ENCODE measurements around the gene GRIK4. TPM values are rescaled to one million over a fixed set of nuclear protein-coding genes. Genes with fewer than 3 reads are reported as not detected.
"Not testable (repeated sequence)": the region's sequence is repeated elsewhere in the genome, so short reads cannot be mapped to it uniquely, and the experiment has no call there.

The GRIK4 gene
- total RNA-seq, 1 experiment from 2014 or later: not detected

DNA sequence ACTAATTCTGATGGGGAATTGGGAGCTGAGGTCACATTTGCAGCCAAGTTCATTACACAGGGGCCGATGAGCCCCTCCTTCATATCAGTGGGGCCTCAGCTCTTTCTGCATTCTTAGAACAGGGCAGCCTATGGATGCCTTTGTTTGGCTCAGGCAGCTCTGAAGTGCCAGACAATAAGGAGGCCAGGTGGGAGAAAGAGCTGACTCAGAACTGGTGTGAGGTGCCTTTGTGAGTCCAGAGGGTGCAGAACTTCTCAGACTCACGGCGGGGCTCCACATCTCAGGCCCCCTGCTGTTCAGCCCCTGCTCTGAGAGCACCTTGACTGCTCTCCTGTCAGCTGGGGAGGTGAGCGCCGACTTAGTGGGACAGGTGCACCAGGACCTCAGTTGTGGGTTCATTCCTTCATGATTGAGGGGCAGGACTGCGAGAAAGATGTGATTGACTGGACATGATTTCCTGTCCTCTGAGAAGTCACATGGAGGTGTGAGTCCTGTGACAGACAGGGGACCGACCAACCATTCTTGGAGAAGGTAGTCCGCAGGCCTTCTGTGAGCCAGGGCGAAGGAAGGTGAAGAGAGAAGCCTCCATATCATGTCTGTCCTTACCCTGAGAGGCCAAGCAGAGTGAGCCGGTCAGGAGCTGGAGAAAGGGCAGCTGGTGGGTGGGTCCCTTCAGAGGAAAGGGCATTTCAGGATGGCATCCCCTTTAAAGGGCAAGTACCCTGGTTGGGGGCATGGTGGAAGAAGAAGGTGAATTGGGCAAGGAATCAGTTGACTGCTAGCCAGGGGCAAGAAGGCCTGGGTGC, 267.3 kb downstream of the GRIK4 start:
- no peak for DNase-seq (ENCODE audit: low read depth)

DNA sequence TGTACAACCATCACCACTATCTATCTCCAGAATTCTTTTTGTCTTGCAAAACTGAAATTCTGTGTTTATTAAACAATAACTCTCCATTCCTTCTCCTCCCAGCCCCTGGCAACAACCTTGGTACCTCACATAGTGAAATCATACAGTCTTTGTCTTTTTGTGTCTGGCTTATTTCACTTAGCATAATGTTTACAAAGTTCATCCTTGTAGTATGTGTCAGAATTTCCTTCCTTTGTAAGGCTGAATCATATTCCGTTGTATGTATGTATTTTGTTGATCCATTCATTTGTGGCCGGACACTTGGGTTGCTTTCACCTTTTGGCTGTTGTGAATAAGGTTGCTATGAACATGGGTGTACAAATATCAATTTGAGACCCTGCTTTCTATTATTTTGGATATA, 268.7 kb downstream of the GRIK4 start:
- DNase-seq (ENCODE audit: low read depth): no peak

DNA sequence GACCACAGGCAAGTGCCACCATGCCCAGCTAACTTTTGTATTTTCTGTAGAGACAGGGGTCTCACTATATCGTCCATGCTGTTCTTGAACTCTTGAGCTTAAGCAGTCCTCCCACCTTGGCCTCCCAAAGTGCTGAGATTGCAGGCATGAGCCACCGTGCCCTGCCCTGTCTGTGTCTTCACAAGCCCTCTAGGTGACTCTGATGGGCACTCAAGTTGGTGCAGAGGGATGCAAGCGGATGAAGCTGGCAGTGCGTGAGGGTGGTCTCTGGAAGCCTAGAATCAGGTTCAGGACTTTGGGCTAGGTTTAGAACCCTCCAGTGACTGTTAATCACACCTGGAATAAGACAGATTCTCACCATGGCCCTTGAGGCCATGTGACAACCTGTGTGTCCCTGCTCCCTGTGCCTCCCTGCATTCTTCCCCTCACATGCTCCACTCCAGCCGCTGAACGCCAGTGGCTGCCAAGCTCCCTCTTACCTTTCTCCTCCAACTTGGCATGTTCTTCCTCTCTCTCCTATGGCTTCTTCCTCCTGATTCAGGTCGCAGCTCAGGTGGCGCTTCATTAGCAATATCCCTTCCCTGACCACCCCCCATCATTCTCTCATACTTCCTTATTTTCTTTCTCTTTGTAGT, 270.1 kb downstream of the GRIK4 start:
- no peak for DNase-seq (ENCODE audit: low read depth)

DNA sequence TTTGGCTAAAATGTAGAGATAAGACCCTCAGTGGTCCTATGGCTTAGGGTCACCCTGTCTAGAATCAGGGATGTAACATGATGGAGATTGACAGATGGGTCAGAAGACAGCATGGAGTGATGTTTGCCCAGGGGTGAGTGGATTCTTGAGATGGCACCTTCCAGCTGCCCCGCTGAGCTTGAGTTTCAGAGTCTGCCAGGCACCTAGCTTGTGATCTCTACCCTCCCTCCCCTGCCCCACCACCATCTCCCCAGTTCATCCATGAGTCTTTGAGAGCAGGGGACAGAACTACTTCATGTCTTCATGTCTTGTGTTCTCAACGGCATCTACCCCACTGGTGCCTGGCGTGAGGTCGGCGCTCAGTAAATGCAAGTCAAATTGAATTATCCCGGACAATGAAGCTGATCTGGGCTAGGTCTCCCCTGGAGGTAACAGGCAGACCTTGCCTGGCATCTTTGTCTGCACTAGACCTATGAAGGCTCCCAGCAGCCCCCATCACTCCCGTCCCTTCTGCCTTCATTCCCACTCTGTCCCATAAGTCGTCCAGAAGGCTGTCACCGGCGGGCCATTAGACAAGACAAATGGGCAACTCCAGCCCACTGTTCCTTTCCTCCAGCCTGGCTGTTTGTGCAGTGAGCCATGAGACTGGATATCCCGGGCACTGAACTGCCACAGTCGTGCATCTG, 273.2 kb downstream of the GRIK4 start:
- no peak for DNase-seq (ENCODE audit: low read depth)

DNA sequence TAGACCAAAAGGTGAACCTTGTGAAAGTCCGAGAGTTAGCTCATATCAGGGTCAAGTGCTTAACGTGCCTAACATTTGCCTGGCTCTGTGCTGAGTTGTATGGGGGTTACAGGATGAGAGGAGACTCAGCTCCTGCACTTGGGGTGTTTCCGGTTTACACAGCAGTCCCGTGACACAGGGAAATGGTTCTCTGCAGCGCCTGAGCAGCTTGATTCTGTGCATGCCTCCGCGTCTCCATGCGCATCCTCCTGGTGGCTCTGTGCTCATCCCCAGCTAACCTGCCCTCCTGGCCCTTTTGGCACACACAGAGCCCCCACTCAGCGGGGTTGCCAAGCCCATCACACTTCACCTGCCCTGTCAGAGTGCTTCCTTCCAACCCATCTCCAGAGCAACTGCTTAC, 274.0 kb downstream of the GRIK4 start:
- DNase-seq (ENCODE audit: low read depth): no peak

DNA sequence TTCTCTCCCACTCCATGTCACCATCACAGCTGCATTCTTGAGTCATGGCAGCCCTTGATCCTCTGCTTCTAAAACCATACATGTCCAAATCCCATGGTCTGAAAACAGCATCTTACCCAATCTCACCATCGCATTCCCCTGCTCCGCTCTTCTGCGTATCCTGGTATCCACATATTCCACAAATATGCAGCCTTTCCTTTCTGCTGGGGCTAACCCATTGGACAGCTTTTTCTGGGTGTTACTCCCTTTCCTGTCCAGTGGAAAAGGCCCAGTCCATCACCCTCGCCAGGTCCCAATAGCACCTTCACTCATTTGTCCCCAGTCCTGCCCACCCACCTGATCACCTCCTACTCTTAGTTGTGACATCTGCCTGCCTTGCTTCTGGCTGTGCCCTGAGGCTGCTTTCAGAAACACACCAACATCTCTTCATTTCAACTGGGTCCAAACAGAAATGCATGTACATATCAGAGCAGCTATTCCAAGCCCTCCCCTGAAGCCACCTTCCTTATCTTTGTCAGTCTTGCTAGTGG, 274.7 kb downstream of the GRIK4 start:
- DNase-seq (ENCODE audit: low read depth): no peak

DNA sequence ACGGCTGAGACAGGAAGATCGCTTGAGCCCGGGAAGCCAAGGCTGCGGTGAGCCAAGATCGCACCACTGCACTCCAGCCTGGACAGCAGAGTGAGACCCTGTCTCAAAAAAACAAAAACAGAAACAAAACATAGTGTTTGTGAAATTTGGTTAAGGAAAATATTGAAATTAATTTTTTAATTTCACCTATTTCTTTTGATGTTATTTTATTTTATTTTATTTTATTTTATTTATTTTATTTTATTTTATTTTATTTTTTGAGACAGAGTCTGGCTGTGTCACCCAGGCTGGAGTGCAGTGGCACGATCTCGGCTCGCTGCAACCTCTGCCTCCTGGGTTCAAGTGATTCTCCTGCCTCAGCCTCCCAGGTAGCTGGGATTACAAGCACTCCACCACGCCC, 275.7 kb downstream of the GRIK4 start:
- not testable (repeated sequence) for DNase-seq (ENCODE audit: low read depth)

DNA sequence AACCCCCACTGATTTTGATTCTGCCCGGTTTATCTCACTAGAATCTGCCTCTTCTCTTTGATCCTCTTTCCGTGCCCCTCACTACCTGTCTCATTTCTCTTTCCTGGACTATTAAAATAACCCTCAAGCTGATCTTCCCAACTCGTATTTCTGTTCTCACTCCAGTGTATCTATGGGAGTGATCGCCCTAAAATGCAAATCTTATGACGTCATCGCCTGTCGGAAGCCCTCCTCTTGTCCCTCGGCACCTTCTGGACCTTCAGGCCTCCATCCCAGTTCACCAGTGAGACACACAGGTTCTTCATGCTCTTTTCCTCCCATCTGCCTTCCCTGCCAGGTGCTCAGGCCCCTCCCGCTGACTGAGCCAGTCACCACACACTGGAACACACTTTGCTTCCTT, 277.8 kb downstream of the GRIK4 start:
- no peak for DNase-seq (ENCODE audit: low read depth)

DNA sequence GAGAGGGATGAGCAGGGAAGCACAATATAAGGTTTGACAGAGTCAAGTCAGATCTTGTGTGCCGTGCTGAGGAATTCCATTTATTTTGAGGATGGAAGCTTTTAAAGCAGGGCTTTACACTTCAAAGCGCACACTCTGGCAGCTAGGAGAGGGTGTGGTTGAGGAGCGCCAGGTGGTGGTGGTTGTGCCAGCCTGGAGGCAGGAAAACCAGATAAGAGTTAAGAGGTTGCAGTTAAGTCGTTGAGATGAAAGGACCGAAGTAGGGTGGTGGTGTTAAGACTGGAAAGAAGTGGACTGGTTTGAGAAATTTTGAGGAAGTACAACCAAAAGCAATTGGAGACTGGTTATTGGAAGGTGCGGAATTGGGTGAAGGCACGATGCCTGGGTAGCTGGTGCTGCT, 280.8 kb downstream of the GRIK4 start:
- DNase-seq (ENCODE audit: low read depth): no peak

DNA sequence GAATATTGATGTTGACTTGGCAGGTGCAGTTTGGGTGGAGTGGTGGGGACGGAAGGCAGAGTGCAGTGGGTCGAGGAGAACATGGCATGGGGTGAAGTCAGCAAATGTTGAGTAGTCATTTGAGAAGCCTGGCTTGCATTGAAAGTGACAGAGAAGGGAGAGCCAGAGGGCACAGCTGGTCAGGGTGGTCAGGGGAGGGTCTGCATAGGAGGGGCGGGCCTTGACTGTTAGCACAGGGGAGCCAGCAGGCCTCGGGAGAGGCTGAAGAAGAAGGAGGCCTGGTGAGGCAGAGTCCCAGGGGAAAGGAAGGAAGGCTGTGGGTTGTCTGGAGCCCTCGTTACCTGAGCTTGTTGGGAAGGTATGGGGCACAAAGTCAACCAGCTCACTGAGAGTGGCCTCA, 281.6 kb downstream of the GRIK4 start:
- DNase-seq (ENCODE audit: low read depth): no peak

DNA sequence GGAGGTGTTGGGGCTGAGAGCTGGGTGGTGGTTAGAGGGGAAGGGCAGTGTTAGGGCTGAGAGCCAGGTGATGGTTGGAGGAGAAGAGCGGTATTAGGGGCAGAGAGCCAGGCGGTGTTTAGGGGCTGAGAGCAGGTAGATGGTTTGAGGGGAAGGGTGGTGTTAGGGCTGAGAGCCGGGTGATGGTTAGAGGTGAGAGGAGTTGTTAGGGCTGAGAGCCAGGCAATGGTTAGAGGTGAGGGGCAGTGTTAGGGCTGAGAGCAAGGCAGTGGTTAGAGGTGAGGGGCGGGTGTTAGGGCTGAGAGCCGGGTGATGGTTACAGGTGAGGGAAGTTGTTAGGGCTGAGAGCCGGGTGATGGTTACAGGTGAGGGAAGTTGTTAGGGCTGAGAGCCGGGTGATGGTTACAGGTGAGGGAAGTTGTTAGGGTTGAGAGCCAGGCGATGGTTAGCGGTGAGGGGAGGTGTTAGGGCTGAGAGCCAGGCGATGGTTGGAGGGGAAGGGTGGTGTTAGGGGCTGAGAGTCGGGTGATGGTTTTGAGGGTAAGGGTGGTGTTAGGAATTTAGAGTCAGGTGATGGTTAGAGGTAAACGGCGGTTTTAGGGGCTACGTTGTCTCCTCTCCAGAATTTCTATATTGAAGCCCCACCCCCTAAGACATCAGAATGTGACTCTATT, 282.4 kb downstream of the GRIK4 start:
- no peak for DNase-seq (ENCODE audit: low read depth)

DNA sequence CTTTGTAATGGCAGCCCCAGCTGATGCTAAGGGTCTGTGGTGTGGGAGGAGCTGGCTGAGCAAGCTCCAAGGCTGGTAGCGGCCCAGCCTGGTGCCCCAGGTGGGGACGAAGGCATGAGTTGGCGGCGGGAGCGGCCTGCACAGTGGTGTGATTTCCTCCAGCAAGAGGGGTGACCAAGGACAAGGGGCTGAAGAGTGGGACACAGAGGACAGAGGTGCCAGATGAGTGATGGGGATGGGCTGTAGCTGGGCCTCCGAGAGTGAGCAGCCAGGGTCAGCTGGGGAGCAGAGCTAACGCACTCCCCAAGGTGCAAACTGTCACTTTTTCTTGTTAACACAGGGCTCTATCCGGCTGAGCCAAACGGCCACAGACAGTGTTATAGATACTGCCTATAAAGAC, 283.2 kb downstream of the GRIK4 start:
- no peak for DNase-seq (ENCODE audit: low read depth)

DNA sequence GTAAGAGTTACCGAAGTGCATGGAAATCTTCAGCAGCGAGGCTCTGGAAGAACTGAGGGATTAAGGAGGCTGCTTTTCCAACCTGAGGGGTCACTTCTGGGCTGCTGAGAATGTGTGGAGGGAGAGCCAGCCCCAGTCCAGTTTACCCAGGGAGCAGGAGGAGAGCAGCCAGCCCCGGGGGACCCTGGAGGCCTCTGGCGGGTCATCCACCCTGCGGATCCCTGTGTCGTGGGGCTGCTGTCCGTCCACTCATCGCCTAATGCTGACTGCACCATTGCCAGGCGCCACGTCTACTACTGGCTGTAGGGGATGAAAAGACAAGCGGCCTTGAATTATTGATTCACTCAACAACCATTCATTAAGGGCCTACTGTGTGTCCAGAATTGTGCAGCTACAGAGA, 283.6 kb downstream of the GRIK4 start:
- no peak for DNase-seq (ENCODE audit: low read depth)

DNA sequence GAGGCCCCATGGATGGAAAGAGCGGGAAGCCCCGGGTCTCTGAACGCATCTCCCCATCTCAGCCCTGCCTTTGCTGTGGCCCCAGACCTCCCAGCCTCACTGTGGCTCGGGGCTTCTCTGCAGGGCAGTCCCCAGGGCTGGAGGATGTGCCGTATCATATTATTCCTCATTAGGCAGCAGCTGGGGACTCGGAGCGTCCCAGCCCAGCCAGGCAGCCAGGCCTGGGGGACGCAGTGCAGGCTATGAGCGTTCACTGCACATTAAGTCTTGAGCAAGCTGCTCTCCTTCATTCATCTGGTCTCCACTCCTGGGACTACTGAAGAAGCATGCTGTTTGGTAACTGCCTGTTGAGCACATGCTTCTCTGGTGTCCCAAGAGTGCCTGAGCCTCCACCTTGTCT, 285.6 kb downstream of the GRIK4 start:
- DNase-seq (ENCODE audit: low read depth): no peak

DNA sequence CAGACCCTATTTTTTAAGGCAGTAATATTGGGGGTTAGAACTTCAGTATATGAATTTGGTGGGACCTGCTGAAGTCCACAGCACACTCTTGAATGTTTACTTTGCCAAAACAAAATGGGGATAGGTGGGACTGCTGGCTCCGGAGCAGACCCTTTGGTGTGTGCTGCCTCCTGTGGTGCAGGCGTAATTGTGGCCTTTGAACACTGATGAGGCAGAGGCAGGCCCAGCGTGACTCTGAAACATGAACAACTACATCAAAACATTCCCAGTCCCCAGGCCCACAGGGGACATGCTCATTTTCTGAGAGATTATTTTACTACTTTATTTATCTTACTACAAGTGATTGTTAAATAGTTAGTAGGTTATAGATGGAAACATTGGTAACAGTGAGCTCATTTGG, 287.3 kb downstream of the GRIK4 start:
- no peak for DNase-seq (ENCODE audit: low read depth)

DNA sequence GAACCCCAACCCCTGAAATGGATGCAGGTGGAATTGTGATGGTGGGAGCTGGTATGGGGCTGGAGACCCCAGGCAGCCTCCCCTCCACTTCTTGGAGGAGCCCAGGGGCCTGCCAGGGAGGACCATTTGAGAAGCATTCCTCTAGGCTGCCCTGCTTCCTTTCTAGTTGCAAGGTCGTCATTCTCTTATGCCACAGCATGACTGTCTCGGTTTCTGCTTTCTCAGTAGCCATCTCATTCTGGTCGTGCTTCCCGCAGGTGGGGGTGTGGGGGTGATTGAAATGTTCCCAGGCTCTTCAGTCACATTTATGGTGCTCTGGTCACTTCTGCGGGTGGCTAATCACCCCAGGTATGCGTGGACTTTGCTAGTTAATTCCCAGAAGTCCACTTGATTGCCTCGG, 288.7 kb downstream of the GRIK4 start:
- DNase-seq (ENCODE audit: low read depth): no peak

DNA sequence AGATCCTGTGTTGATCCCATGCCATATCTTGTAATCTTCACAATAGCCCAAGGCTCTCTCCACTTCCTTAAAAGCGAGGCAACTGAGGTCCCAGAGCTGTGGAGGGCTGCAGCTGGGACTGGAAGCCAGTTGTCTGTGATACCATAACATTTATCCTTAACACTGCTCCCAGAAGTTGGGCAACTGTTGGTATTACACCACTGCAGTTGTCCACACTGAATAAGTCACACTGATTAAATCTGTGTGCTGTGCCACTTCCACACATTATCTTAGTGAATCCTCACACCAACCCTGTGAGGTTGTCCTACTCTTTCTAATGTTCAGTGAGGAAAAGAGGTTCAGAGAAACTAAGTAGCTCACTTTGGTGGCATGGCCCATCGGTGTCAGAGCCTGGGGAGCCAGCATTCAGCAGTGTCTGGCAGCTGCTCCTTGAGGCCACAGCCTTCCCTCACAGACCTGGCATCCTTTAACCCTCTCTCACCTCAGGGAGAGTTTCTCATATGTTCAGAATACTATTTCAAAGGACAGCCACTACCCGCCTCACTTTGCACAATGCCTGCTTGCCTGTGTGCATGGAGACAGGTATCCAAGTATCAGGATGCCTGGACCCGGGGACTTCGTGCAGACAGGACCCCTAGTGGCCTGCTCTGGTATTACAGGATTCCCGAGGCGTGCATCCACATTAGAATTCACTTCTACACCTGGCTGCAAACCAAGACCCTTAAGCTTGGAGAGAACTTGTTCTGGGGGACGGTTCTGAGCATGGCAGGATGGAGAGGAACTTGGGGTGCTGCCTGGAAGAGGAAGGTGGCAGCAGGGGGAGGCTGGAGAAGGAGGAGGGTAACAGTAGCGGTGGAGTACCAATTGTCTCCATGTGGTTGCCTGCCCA, 290.5 kb downstream of the GRIK4 start:
- DNase-seq (ENCODE audit: low read depth): peak; percentile 33

DNA sequence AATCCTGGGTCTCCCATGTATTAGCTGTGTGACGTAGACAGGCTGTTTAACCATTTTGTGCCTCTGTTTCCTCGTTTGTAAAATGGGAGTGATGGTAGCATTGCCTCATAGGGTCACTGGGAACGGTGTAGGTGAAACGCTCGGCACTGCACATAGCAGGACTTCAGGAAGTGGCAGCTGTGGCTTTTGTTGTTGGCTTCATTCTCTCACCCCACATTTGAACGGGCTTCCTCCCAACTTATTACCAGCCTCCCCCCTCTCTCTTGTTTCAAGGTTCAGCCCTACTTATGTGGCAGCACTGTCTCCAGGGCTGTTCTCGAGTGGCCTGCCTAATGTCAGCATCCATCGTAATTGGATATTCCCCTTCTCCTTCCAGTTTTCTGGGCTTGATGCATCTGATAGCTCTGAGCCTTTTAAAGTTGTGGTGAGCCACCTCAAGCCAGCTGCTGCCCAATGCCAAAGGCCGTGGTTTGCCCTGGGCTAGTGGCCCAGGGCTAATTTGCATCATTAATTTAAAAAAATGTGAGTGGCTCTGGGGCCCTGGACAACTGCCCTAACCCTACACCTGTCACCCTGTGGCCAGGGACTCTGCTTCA, 294.5 kb downstream of the GRIK4 start:
- peak; percentile 11 for DNase-seq (ENCODE audit: low read depth)

DNA sequence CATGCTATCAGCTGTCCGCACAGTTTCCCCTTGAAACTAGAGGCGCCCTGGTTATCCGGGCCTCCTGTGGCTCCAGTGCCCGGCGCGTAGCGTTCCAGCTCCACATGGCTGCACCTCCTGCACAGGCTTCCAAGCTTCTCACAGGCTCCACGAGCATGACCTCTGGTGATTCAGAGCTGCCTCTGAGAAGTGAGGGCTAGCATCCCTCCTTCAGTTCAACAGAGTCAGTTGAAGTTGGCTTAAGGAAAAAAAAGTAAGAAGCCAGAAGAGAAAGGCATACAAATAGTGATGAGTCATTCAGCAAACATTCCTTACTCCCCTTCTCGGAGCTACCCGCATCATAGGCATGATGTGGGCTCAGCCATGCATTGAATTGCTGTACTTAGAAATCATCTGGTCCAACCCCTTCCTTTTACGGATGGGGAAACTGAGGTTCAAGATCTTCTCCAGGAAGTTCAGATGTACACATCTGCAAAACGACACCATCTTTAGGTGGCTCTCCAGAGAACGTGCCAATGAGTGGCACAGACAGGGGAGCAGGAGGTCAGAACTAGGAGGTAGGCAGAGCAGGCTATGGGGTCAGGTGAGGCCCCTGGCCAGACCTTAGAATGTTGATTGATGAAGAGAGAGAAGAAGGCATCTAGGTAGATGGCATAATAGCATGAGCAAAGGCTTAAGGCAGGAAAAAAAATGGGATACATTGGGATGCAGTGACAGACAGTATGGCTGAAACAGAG, 296.0 kb downstream of the GRIK4 start:
- DNase-seq (ENCODE audit: low read depth): peak; percentile 90

DNA sequence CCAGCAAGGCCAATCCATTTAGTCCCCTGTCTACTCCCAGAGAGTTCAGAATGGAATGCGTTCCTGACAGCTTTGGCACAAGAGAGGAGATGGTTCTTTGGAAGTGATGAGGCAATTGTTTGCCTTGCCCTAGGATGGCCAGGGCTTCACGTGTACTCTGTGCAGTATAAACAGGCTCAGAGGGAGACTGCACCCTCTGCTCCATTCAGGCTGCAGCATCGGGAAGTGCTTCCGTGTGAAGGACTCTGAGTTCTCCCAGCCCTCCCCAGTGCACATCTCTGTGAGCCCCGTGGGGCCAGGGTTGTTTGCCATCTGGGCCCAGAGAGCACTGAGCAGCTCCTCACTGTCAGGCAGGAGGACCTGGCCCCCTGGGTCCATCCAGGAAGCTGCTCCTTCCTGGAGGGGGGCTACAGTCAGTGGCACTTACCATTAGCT, 297.1 kb downstream of the GRIK4 start:
- DNase-seq (ENCODE audit: low read depth): no peak

All from RPMI7951 (cell line).